NCI-H2227 (cell line): Measurements from ENCODE around the gene EPB41L4A.
A peak's percentile ranks its signal among the peaks of the same experiment; 100 is the strongest.

ENCODE experiments used
- DNase-seq: peaks from one replicate; lab custom pipeline; 2025; ENCODE audit not compliant: unreplicated experiment; lab: John Stamatoyannopoulos, UW

Gene EPB41L4A

GRCh38 chr5:112165897-112166737 lies 253.0 kb downstream of the EPB41L4A start:
- DNase-seq, result no peak

GRCh38 chr5:112165399-112165798 lies 253.7 kb downstream of the EPB41L4A start:
- DNase-seq, result no peak

- no peak for DNase-seq
Observed at GRCh38 chr5:112163435-112163834, 255.6 kb downstream of the EPB41L4A start.

GRCh38 chr5:112161392-112161748 lies 257.7 kb downstream of the EPB41L4A start:
- DNase-seq, result no peak

- DNase-seq, result peak; percentile 89
Observed at GRCh38 chr5:112160652-112161391, 258.3 kb downstream of the EPB41L4A start.

GRCh38 chr5:112159435-112159834 lies 259.6 kb downstream of the EPB41L4A start:
- DNase-seq, result no peak

- no peak for DNase-seq
Observed at GRCh38 chr5:112156211-112156610, 262.9 kb downstream of the EPB41L4A start.

- no peak for DNase-seq
Observed at GRCh38 chr5:112154940-112155686, 264.0 kb downstream of the EPB41L4A start.

GRCh38 chr5:112149727-112150126 lies 269.4 kb downstream of the EPB41L4A start:
- DNase-seq, result no peak

GRCh38 chr5:112146323-112147226 lies 272.5 kb downstream of the EPB41L4A start:
- peak; percentile 63 for DNase-seq

GRCh38 chr5:112143690-112144089 lies 275.4 kb downstream of the EPB41L4A start:
- DNase-seq, result no peak

GRCh38 chr5:112142769-112143270 lies 276.3 kb downstream of the EPB41L4A start:
- DNase-seq, result no peak

- DNase-seq, result no peak
Observed at GRCh38 chr5:112141582-112141981, 277.5 kb downstream of the EPB41L4A start.

GRCh38 chr5:112138526-112138925 lies 280.6 kb downstream of the EPB41L4A start:
- no peak for DNase-seq

GRCh38 chr5:112136773-112137172 lies 282.3 kb downstream of the EPB41L4A start:
- no peak for DNase-seq

- no peak for DNase-seq
Observed at GRCh38 chr5:112127861-112128260, 291.2 kb downstream of the EPB41L4A start.

- DNase-seq, result no peak
Observed at GRCh38 chr5:112126982-112127381, 292.1 kb downstream of the EPB41L4A start.

GRCh38 chr5:112125903-112126302 lies 293.2 kb downstream of the EPB41L4A start:
- no peak for DNase-seq

- DNase-seq, result no peak
Observed at GRCh38 chr5:112124788-112125187, 294.3 kb downstream of the EPB41L4A start.

- DNase-seq, result no peak
Observed at GRCh38 chr5:112123086-112123485, 296.0 kb downstream of the EPB41L4A start.
